Lower lobe of right lung (tissue), 2 donors: ENCODE data around the gene NEK5. TPM values are rescaled to one million over a fixed set of nuclear protein-coding genes. Genes with fewer than 3 reads are reported as not detected.

Source experiments
- ATAC-seq, 2 donors: fragments of 200-7000 bp; cut with Tn5 transposase; one replicate each; pipeline ENCODE4 v1.9.1; 2020 to 2022; ENCODE audit warnings: mild to moderate bottlenecking in 2 of 2, moderate library complexity in 2 of 2
- DNase-seq: peaks from one replicate; pipeline ENCODE4 v3.0.0-alpha.2; 2020
- H3K27ac ChIP-seq: fragments of 200-600 bp; one replicate; pipeline ENCODE4 v1.8.0; 2022
- H3K27me3 ChIP-seq: fragments of 200-600 bp; one replicate; pipeline ENCODE4 v1.8.0; 2022; ENCODE audit warnings: low read depth
- H3K36me3 ChIP-seq: fragments of 200-600 bp; one replicate; pipeline ENCODE4 v1.8.0; 2022; ENCODE audit warnings: mild to moderate bottlenecking
- H3K4me1 ChIP-seq: fragments of 200-600 bp; one replicate; pipeline ENCODE4 v1.8.0; 2022
- H3K4me3 ChIP-seq: fragments of 200-600 bp; one replicate; pipeline ENCODE4 v1.8.0; 2022; ENCODE audit warnings: mild to moderate bottlenecking
- H3K9me3 ChIP-seq: fragments of 200-600 bp; one replicate; pipeline ENCODE4 v1.8.0; 2022
- CTCF ChIP-seq: fragments of 200-600 bp; IDR thresholded peaks from one replicate; pipeline ENCODE4 v1.8.0; 2022; ENCODE audit warnings: antibody characterized with exemption, mild to moderate bottlenecking
- intact Hi-C: fragments of 100-400 bp; cut with DNase I; formaldehyde crosslinking; loops from one replicate; pipeline ENCODE4 v1.11.0; 2022
- total RNA-seq: library from RNA; stranded (reverse); fragmentation: NEBNext Ultra II Directional; extraction: Animal tissue kit (Norgen Biotek cat#: 25700); gene quantifications from one replicate; pipeline ENCODE4 v1.2.1, GENCODE V29; 2021
- donor health status: DM: no; HTN: yes; CAD: no; lungs with severe emphysema.

The NEK5 gene
- total RNA-seq, 1 donor from 2014 or later: 4.1 TPM

- no peak for ATAC-seq
- intact Hi-C loops: no loop called here
- Histone ChIP-seq H3K9me3 (no peaks in the 10 kb centered on the region), H3K4me3 (no peak within 1 kb of the TSS), H3K27me3 (no peaks in the 10 kb centered on the region), H3K4me1 (peaks cover 17% of the 10 kb centered on the region), H3K36me3 (peaks cover 82% of the 10 kb centered on the region), H3K27ac (no peak within 1 kb of the TSS)
- TF ChIP-seq CTCF: no peak
- DNase-seq: no peak
These were observed 104.4 kb downstream of the NEK5 start, which contains the start of gene UTP14C for GRCh38 chr13:52024481-52024880. TSS of gene UTP14C (plus strand) at chr13:52024691. CDS start at chr13:52028805, 4,114 bp downstream.

- H3K9me3 ChIP-seq: no peaks in the 10 kb centered on the region
- TF ChIP-seq CTCF: no peak
- no peak overlapping the region for H3K4me3 ChIP-seq
- DNase-seq: no peak
- intact Hi-C loops: no loop called here
- H3K27me3 ChIP-seq: no peaks in the 10 kb centered on the region
- H3K27ac ChIP-seq: no peak overlapping the region
- peaks cover 17% of the 10 kb centered on the region for H3K4me1 ChIP-seq
- peaks cover 78% of the 10 kb centered on the region for H3K36me3 ChIP-seq
- no peak for ATAC-seq
These were observed 106.5 kb downstream of the NEK5 start for GRCh38 chr13:52022356-52022755.

- intact Hi-C loops: no loop called here
- Histone ChIP-seq H3K27ac (no peak overlapping the region), H3K4me1 (peaks cover 1% of the 10 kb centered on the region), H3K36me3 (peaks cover 78% of the 10 kb centered on the region), H3K4me3 (no peak overlapping the region), H3K9me3 (no peaks in the 10 kb centered on the region), H3K27me3 (no peaks in the 10 kb centered on the region)
- DNase-seq (no peak), ATAC-seq (no peak)
- no peak for TF ChIP-seq CTCF
These were observed 108.7 kb downstream of the NEK5 start for GRCh38 chr13:52020191-52020590.

- no peak for ATAC-seq
- intact Hi-C loops: no loop called here
- no peak overlapping the region for H3K4me3 ChIP-seq
- H3K27me3 ChIP-seq: no peaks in the 10 kb centered on the region
- no peak overlapping the region for H3K27ac ChIP-seq
- H3K36me3 ChIP-seq: peaks cover 41% of the 10 kb centered on the region
- no peaks in the 10 kb centered on the region for H3K9me3 ChIP-seq
- H3K4me1 ChIP-seq: peaks cover 17% of the 10 kb centered on the region
- no peak for DNase-seq
- TF ChIP-seq CTCF: no peak
These were observed 112.6 kb downstream of the NEK5 start for GRCh38 chr13:52016296-52016695.

- H3K4me3 ChIP-seq: peak overlapping the region; percentile 74
- no peak for TF ChIP-seq CTCF
- H3K27ac ChIP-seq: peak overlapping the region; percentile 73
- intact Hi-C loops: no loop called here
- DNase-seq (no peak), ATAC-seq (no peak)
- peaks cover 17% of the 10 kb centered on the region for H3K4me1 ChIP-seq
- peaks cover 4% of the 10 kb centered on the region for H3K27me3 ChIP-seq
- H3K9me3 ChIP-seq: no peaks in the 10 kb centered on the region
- peaks cover 9% of the 10 kb centered on the region for H3K36me3 ChIP-seq
These were observed 116.4 kb downstream of the NEK5 start for GRCh38 chr13:52012512-52012836.
